KMS-11 (cell line): ENCODE results near the gene MOV10.
A peak's percentile ranks its signal among the peaks of the same experiment; 100 is the strongest.

Source experiments
- H2AFZ ChIP-seq: fragments of 200-600 bp; sonication (generic); 2 replicates; pipeline ENCODE4 v1.6.1; 2016; ENCODE audit warnings: antibody characterized with exemption, mixed run types, low read depth
- H3K27ac ChIP-seq: fragments of 200-600 bp; sonication (generic); 2 replicates; pipeline ENCODE4 v1.6.1; 2016; ENCODE audit warnings: mild to moderate bottlenecking, mixed run types
- H3K27me3 ChIP-seq: fragments of 200-600 bp; sonication (generic); 2 replicates; pipeline ENCODE4 v1.6.1; 2017; ENCODE audit warnings: mild to moderate bottlenecking, low read depth, mixed run types, moderate library complexity; ENCODE audit not compliant: insufficient read depth
- H3K36me3 ChIP-seq: fragments of 200-600 bp; sonication (generic); 2 replicates; pipeline ENCODE4 v1.6.1; 2017; ENCODE audit warnings: mild to moderate bottlenecking, mixed run types; ENCODE audit not compliant: insufficient read depth
- H3K4me1 ChIP-seq: fragments of 200-600 bp; sonication (generic); 2 replicates; pipeline ENCODE4 v1.6.1; 2016; ENCODE audit warnings: mild to moderate bottlenecking, low read depth, mixed run types; ENCODE audit not compliant: poor library complexity, severe bottlenecking
- H3K4me2 ChIP-seq: fragments of 200-600 bp; sonication (generic); 2 replicates; pipeline ENCODE4 v1.7.0; 2016; ENCODE audit warnings: mild to moderate bottlenecking, mixed run types
- H3K4me3 ChIP-seq: fragments of 200-600 bp; sonication (generic); IDR thresholded peaks from 2 replicates; pipeline ENCODE4 v1.6.1; 2017; ENCODE audit warnings: low read depth, low read length, mixed read lengths; ENCODE audit not compliant: insufficient read depth
- H3K79me2 ChIP-seq: fragments of 200-600 bp; sonication (generic); 2 replicates; pipeline ENCODE4 v1.6.1; 2016; ENCODE audit warnings: low read depth, mixed run types; ENCODE audit not compliant: insufficient read depth
- H3K9ac ChIP-seq: fragments of 200-600 bp; sonication (generic); 2 replicates; pipeline ENCODE4 v1.6.1; 2016; ENCODE audit warnings: mild to moderate bottlenecking, mixed run types
- H4K20me1 ChIP-seq: fragments of 200-600 bp; sonication (generic); 2 replicates; pipeline ENCODE4 v1.6.1; 2016; ENCODE audit warnings: mild to moderate bottlenecking, mixed run types; ENCODE audit not compliant: insufficient read depth
- TF ChIP-seq, protein P1 (sequence below): fragments of 200-600 bp; sonication (generic); conservative IDR thresholded peaks from 2 replicates; pipeline ENCODE4 v1.6.1; 2017; ENCODE audit warnings: low read depth, mild to moderate bottlenecking, antibody characterized with exemption, low read length, moderate library complexity, mixed read lengths

Gene MOV10

DNA sequence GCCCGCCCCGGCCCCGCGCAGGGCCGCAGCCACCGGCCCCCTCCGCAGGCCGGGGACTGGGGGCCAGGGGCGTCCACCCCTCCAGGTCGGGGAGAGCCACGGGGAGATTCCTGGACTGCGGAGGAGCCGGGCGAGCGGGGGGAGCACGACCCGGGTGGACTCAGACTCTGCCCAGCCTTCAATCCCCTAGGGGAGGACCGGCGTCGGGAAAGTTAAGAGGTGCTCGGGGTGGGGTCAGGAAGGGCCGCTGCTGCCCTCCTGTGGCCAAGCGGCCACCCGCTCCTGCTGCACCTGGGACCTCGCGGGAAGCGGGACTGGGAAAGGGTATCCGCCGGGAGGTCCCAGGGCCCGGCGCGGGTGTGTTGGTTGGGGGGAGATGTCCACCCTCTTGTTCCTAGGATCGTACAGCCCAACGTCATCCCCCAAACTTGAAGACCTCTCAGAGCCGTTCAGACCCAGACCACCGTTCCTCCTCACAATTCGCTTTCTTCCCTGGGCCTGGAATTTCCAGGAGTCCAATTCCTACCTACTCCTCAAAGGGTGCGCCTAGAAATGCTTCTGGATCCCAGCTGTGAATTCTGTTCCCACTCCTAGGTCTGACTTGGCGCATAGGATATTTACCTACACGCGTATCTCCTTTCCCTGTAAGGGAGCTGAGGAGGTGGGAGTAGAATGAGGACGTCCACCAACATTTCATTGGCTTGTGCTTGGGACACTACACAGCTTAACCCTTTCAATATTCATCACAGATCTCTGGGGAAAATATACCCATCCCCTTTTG lies 33.0 kb downstream of the MOV10 start:
- H3K9ac ChIP-seq: no peak overlapping the region; the same call in 1 of the 2 replicates
- H3K4me1 ChIP-seq: peaks cover 10% of the 10 kb centered on the region
- H3K79me2 ChIP-seq: peaks cover 17% of the 10 kb centered on the region
- H4K20me1 ChIP-seq: no peaks in the 10 kb centered on the region
- TF ChIP-seq, protein P1, sequence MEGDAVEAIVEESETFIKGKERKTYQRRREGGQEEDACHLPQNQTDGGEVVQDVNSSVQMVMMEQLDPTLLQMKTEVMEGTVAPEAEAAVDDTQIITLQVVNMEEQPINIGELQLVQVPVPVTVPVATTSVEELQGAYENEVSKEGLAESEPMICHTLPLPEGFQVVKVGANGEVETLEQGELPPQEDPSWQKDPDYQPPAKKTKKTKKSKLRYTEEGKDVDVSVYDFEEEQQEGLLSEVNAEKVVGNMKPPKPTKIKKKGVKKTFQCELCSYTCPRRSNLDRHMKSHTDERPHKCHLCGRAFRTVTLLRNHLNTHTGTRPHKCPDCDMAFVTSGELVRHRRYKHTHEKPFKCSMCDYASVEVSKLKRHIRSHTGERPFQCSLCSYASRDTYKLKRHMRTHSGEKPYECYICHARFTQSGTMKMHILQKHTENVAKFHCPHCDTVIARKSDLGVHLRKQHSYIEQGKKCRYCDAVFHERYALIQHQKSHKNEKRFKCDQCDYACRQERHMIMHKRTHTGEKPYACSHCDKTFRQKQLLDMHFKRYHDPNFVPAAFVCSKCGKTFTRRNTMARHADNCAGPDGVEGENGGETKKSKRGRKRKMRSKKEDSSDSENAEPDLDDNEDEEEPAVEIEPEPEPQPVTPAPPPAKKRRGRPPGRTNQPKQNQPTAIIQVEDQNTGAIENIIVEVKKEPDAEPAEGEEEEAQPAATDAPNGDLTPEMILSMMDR: peak; percentile 51
- peak overlapping the region; percentile 48 for H3K4me2 ChIP-seq
- no peaks in the 10 kb centered on the region for H3K36me3 ChIP-seq
- no peak overlapping the region for H3K4me3 ChIP-seq
- H3K27me3 ChIP-seq: no peaks in the 10 kb centered on the region
- peak overlapping the region; percentile 41 for H2AFZ ChIP-seq
- no peak overlapping the region for H3K27ac ChIP-seq

DNA sequence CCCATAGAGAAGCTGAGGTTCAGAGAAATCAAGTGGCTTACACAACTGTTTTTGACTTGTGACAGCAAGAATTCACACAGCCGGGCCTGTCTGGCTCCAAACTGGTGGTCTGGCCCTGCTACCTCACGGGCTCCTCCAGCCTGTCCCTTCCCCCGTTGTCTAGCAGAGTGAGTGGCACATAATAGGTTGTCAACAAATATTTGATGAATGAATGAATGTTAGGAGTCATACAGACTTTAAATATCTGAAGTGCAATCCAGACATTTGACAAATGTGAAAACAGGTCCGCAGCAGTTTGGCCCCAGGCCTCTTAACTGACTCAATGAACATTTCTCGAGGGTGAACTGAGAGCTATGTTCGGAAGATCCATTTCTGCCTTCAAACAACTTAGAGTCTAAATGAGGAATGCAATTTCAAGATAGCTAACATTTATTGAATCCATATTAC lies 33.6 kb downstream of the MOV10 start:
- Histone ChIP-seq H3K4me3 (no peak overlapping the region), H4K20me1 (no peaks in the 10 kb centered on the region), H3K4me1 (peaks cover 10% of the 10 kb centered on the region), H2AFZ (peak overlapping the region; percentile 41; the same call in 1 of the 2 replicates), H3K4me2 (peak overlapping the region; percentile 48; the same call in 1 of the 2 replicates), H3K79me2 (peaks cover 17% of the 10 kb centered on the region), H3K27me3 (no peaks in the 10 kb centered on the region), H3K27ac (no peak overlapping the region), H3K9ac (no peak overlapping the region; the same call in 1 of the 2 replicates), H3K36me3 (no peaks in the 10 kb centered on the region)
- TF ChIP-seq, protein P1: no peak

DNA sequence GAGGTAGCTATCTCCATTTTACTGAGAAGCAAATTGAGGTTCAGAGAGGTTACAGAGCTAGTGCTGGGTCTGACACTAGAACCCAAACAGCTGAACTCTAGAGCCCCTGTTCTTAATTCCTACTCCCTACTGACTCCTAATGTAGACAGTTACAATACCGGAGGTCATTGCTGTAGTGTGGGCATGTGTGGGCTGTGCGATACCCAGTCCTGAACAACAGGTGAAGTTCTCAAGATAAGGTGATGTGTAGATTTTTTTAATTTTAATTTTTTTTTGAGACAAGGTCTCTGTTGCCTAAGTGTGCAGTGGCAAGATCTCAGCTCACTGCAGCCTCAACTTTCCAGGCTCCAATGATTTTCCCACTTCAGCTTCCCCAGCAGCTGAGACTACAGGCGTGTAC lies 34.0 kb downstream of the MOV10 start:
- H3K27ac ChIP-seq: no peak overlapping the region
- no peak overlapping the region for H3K4me3 ChIP-seq
- H3K9ac ChIP-seq: no peak overlapping the region
- peaks cover 10% of the 10 kb centered on the region for H3K4me1 ChIP-seq
- no peak overlapping the region for H3K4me2 ChIP-seq
- H3K27me3 ChIP-seq: no peaks in the 10 kb centered on the region
- no peaks in the 10 kb centered on the region for H3K36me3 ChIP-seq
- no peaks in the 10 kb centered on the region for H4K20me1 ChIP-seq
- H3K79me2 ChIP-seq: peaks cover 17% of the 10 kb centered on the region
- TF ChIP-seq, protein P1: no peak
- no peak overlapping the region for H2AFZ ChIP-seq

DNA sequence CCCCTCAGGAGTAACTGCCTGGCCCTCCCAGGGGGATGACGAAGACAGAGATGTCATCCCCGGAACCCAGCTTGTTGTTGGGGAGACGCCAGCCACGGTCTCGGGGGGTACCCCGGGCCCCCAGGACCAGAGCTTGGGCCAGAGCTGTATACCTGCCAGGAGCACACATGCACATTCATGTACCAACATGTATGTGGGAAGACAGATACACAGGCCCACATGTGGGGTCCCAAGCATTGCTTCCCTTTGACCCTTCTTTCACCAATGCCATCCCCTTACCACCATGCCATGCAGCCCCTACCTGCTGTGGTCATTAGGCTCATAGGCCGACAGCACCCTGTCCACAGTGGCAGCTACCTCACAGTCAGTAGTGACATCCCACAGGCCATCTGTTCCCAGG lies 35.7 kb downstream of the MOV10 start:
- Histone ChIP-seq H4K20me1 (no peaks in the 10 kb centered on the region), H3K9ac (no peak overlapping the region), H3K27ac (no peak overlapping the region), H3K36me3 (no peaks in the 10 kb centered on the region), H3K4me2 (no peak overlapping the region), H3K4me1 (no peaks in the 10 kb centered on the region), H3K4me3 (no peak overlapping the region), H3K79me2 (0 out of 2 replicates have a peak, but pooled peaks cover 5% of the 10 kb centered on the region), H3K27me3 (peaks cover 3% of the 10 kb centered on the region; the same call in 1 of the 2 replicates), H2AFZ (no peak overlapping the region)
- TF ChIP-seq, protein P1: no peak
